Endothelial cell of umbilical vein (primary cell): ENCODE data around the gene XPNPEP1. TPM values are rescaled to one million over a fixed set of nuclear protein-coding genes. Genes with fewer than 3 reads are reported as not detected.

Experiments used
- BruUV-seq: library from RNA; stranded (reverse); fragments of 400-500 nt; replicated peaks from 2 replicates; lab custom pipeline; 2021; lab: Mats Ljungman, UMichigan
- CTCF ChIA-PET: fragments of 300-600, 350-600 bp; sonication (Branson Sonifier 250); formaldehyde crosslinking; loops from one replicate; lab custom pipeline; 2021; ENCODE audit warnings: antibody characterized with exemption, inconsistent platforms; lab: Charles Lee
- POLR2A ChIA-PET: fragments of 300-600, 350-600 bp; sonication (Branson Sonifier 250); formaldehyde crosslinking; loops from one replicate; lab custom pipeline; 2021; ENCODE audit warnings: antibody characterized with exemption, inconsistent platforms; lab: Charles Lee
- DNase-seq: peaks from one replicate; pipeline ENCODE4 v3.0.0-alpha.2; 2011; ENCODE audit warnings: low read depth, low spot score
- FAIRE-seq: peaks from 2 replicates; lab custom pipeline; 2011; peaks lifted over from hg19 to GRCh38; lab: Jason Lieb, UNC
- H2AFZ ChIP-seq: 2 replicates; pipeline ENCODE4 v1.6.0; 2012; ENCODE audit warnings: low read depth, low read length, control low read depth, inconsistent platforms
- H3K27ac ChIP-seq: 2 replicates; pipeline ENCODE4 v1.5.1; 2011; ENCODE audit warnings: low read depth, mild to moderate bottlenecking, control low read depth, low read length, moderate library complexity; ENCODE audit not compliant: insufficient read depth
- H3K27me3 ChIP-seq, 2 experiments: 2 replicates each; pipeline versions ENCODE4 v1.6.0 to v1.6.1; 2011; ENCODE audit warnings: low read length in 2 of 2, mixed read lengths in 1 of 2; ENCODE audit not compliant: control insufficient read depth in 2 of 2, insufficient read depth in 2 of 2
- H3K36me3 ChIP-seq, 2 experiments: 2 replicates in 1 of 2; 3 replicates in 1 of 2; pipeline ENCODE4 v1.5.1; 2011; ENCODE audit warnings: low read length in 2 of 2, mild to moderate bottlenecking in 1 of 2, moderate library complexity in 1 of 2; ENCODE audit not compliant: control insufficient read depth in 2 of 2, insufficient read depth in 2 of 2; ENCODE audit errors: extremely low read depth in 1 of 2
- H3K4me1 ChIP-seq: 3 replicates; pipeline ENCODE4 v1.5.1; 2011; ENCODE audit warnings: mild to moderate bottlenecking, low read length; ENCODE audit not compliant: control insufficient read depth, insufficient read depth; ENCODE audit errors: extremely low read depth
- H3K4me2 ChIP-seq: 2 replicates; pipeline ENCODE4 v1.6.1; 2011; ENCODE audit warnings: low read length, control low read depth, mixed read lengths; ENCODE audit not compliant: insufficient read depth
- H3K4me3 ChIP-seq, 3 experiments: fragments of 200-600 bp in 1 of 3; sonication (generic), shearing (Covaris generic) in 1 of 3; replicated peaks in 1 of 3; 2 replicates each; pipeline ENCODE4 v1.5.1; 2011 to 2016; ENCODE audit warnings: control low read depth in 3 of 3, low read length in 3 of 3, mild to moderate bottlenecking in 2 of 3, inconsistent platforms in 1 of 3, low read depth in 1 of 3, moderate library complexity in 1 of 3; ENCODE audit not compliant: insufficient read depth in 1 of 3
- H3K79me2 ChIP-seq: 2 replicates; pipeline ENCODE4 v1.6.0; 2012; ENCODE audit warnings: low read length, inconsistent platforms; ENCODE audit not compliant: control insufficient read depth, insufficient read depth
- H3K9ac ChIP-seq: replicated peaks from 2 replicates; pipeline ENCODE3; 2011; ENCODE audit warnings: low read length, control low read depth; ENCODE audit not compliant: insufficient read depth; ENCODE audit errors: extremely low read depth
- H3K9me1 ChIP-seq: replicated peaks from 3 replicates; pipeline ENCODE4 v1.6.0; 2011; ENCODE audit warnings: mild to moderate bottlenecking, low read length; ENCODE audit not compliant: control insufficient read depth, insufficient read depth; ENCODE audit errors: extremely low read depth
- H3K9me3 ChIP-seq: replicated peaks from 2 replicates; pipeline ENCODE4 v1.5.1; 2012; ENCODE audit warnings: low read length, inconsistent platforms; ENCODE audit not compliant: control insufficient read depth, insufficient read depth
- H4K20me1 ChIP-seq: replicated peaks from 2 replicates; pipeline ENCODE3; 2011; ENCODE audit warnings: mild to moderate bottlenecking, low read length; ENCODE audit not compliant: control insufficient read depth, insufficient read depth; ENCODE audit errors: extremely low read depth
- JUN ChIP-seq: IDR thresholded peaks from 2 replicates; pipeline ENCODE4 v1.6.1; 2011; ENCODE audit warnings: borderline replicate concordance, low read depth; ENCODE audit not compliant: insufficient read length, insufficient read depth
- MAX ChIP-seq: IDR thresholded peaks from 2 replicates; pipeline ENCODE4 v1.6.1; 2011; ENCODE audit not compliant: insufficient read depth, insufficient read length
- POLR2AphosphoS5 ChIP-seq: IDR thresholded peaks from 2 replicates; pipeline ENCODE4 v1.6.1; 2012; ENCODE audit warnings: low read depth, mild to moderate bottlenecking, control low read depth, low read length, moderate library complexity; ENCODE audit not compliant: insufficient read depth
- dilution Hi-C: fragments of 300-500 bp; cut with MboI; formaldehyde crosslinking; loops from one replicate; pipeline ENCODE4 v1.15.0; 2019; ENCODE audit warnings: low sequenced_read_pairs; ENCODE audit not compliant: extremely low pct_ligation_motif_present
- intact Hi-C: fragments of 100-400 bp; cut with micrococcal nuclease; formaldehyde crosslinking; loops from one replicate; pipeline ENCODE4 v1.10.0; 2022
- polyA plus RNA-seq, 4 experiments: library from polyadenylated mRNA; depleted of rRNA in 3 of 4; stranded (reverse) in 3 of 4; unstranded in 1 of 4; fragments of >200 nt; gene quantifications; 2 replicates each; pipeline versions ENCODE4 v1.2.1 to v1.2.3, GENCODE V29; 2011 to 2012; ENCODE audit warnings: missing spikeins in 1 of 4
- total RNA-seq: library from RNA; stranded (reverse); gene quantifications from 2 replicates; pipeline ENCODE4 v1.2.3, GENCODE V29; 2021

The XPNPEP1 gene
- total and polyA plus RNA-seq, 2 donors (not counting 3 experiments of a cell fraction or from before 2014, with no cell fraction given), result 81.1 to 245 TPM

- Histone ChIP-seq H2AFZ (no peak overlapping the region), H3K36me3 (peaks cover 3 to 8% of the 10 kb centered on the region in 2 experiments), H3K79me2 (peaks cover 46% of the 10 kb centered on the region), H3K4me1 (peaks cover 12% of the 10 kb centered on the region), H3K27me3 (no peaks in the 10 kb centered on the region), H3K27ac (no peak overlapping the region), H3K9me1 (no peaks in the 10 kb centered on the region), H3K4me2 (no peak overlapping the region), H3K9ac (no peak overlapping the region), H3K9me3 (no peaks in the 10 kb centered on the region), H4K20me1 (no peaks in the 10 kb centered on the region), H3K4me3 (no peak overlapping the region)
- BruUV-seq, result no TSS peak
- dilution Hi-C loops (no loop called here), intact Hi-C loops (no loop called here)
- CTCF ChIA-PET, result interaction anchor here (1.1 to 3.5 kb wide), 2 partner anchors 10 to 29 kb away, joined by 3 to 23 read pairs; no protein-coding TSS in a partner anchor
- no peak for DNase-seq
- TF ChIP-seq JUN, result no peak
- TF ChIP-seq MAX, result no peak
- FAIRE-seq, result no peak
- POLR2A ChIA-PET, result no interaction called here
These were observed 9.9 kb downstream of the XPNPEP1 start for GRCh38 chr10:109913306-109913892.

- dilution Hi-C loops (no loop called here), intact Hi-C loops (no loop called here)
- no peak for TF ChIP-seq POLR2AphosphoS5
- no peak overlapping the region for H3K4me3 ChIP-seq
- H3K4me2 ChIP-seq, result no peak overlapping the region
- BruUV-seq, result no TSS peak
- no peak overlapping the region for H3K27ac ChIP-seq
- H3K36me3 ChIP-seq, result peaks cover 6 to 10% of the 10 kb centered on the region in 2 experiments
- CTCF ChIA-PET, result interaction anchor here (1.1 to 3.5 kb wide), 2 partner anchors 9 to 28 kb away, joined by 3 to 23 read pairs; no protein-coding TSS in a partner anchor
- peaks cover 12% of the 10 kb centered on the region for H3K4me1 ChIP-seq
- FAIRE-seq, result no peak
- H2AFZ ChIP-seq, result no peak overlapping the region
- H3K9me1 ChIP-seq, result no peaks in the 10 kb centered on the region
- no peaks in the 10 kb centered on the region for H4K20me1 ChIP-seq
- DNase-seq, result no peak
- POLR2A ChIA-PET, result no interaction called here
- no peaks in the 10 kb centered on the region for H3K9me3 ChIP-seq
- no peaks in the 10 kb centered on the region for H3K27me3 ChIP-seq
- no peak overlapping the region for H3K9ac ChIP-seq
- H3K79me2 ChIP-seq, result peaks cover 41% of the 10 kb centered on the region
These were observed 10.7 kb downstream of the XPNPEP1 start for GRCh38 chr10:109912335-109913281.
